ENCODE measurements around the gene FRMD4A. TPM values are rescaled to one million over a fixed set of nuclear protein-coding genes. Genes with fewer than 3 reads are reported as not detected.

FRMD4A gene
- total and polyA plus RNA-seq, 10 of the 15 experiments (the other 5 are each of a cell fraction or from before 2014, with no cell fraction given): 17.8 to 75.2 (median 39.1) TPM

- TF ChIP-seq ZBED1 (IDR thresholded peaks at IDR 0.05; ENCODE audit: borderline replicate concordance): no peak
- no peak for TF ChIP-seq ZBTB33 (IDR thresholded peaks at IDR 0.05)
- no peak for TF ChIP-seq SUZ12 (IDR thresholded peaks at IDR 0.05; ENCODE audit: unreplicated experiment)
Measured at GRCh38 chr10:13665516-13666262, 665.0 kb downstream of the FRMD4A start (continued).

GRCh38 chr10:13661256-13661655, 669.5 kb downstream of the FRMD4A start:
- ATAC-seq: no peak
- Histone ChIP-seq H4K20me1 (ENCODE audit: control insufficient read depth, insufficient read depth) (no peaks in the 10 kb centered on the region), H3K36me3 (ENCODE audit: control insufficient read depth in 2 of 2, insufficient read depth in 2 of 2, low read length in 1 of 2) (peaks cover 22 to 24% of the 10 kb centered on the region in 2 experiments), H3K27me3 (replicated peaks in 1 of 2; ENCODE audit: control insufficient read depth in 2 of 2, insufficient read depth in 2 of 2, low read length in 1 of 2) (no peaks in the 10 kb centered on the region), H3K27ac (ENCODE audit: control insufficient read depth, insufficient read depth) (no peak overlapping the region), H3K9ac (ENCODE audit: control insufficient read depth, insufficient read depth, low read length) (no peak overlapping the region), H3K4me2 (ENCODE audit: control insufficient read depth, insufficient read depth) (no peak overlapping the region), H3K79me2 (ENCODE audit: control insufficient read depth, insufficient read depth, low read length) (no peaks in the 10 kb centered on the region), H2AFZ (ENCODE audit: control insufficient read depth, low read depth, low read length) (no peak overlapping the region), H3K4me3 (no peak overlapping the region), H3K4me1 (ENCODE audit: control insufficient read depth, insufficient read depth, low read length) (peaks cover 8% of the 10 kb centered on the region), H3K9me3 (replicated peaks; ENCODE audit: control insufficient read depth, insufficient read depth, low read length) (no peaks in the 10 kb centered on the region)
- BruUV-seq (replicated peaks): no TSS peak
- in situ Hi-C loops (cut with MboI) (no loop called here), intact Hi-C loops (cut with micrococcal nuclease; ENCODE audit: unreplicated experiment) (loop anchor here (5.0 kb wide), 1 partner anchor 96 kb away; no protein-coding TSS in a partner anchor)
- ChIA-PET POLR2A (no interaction called here), RAD21 (ENCODE audit: unreplicated experiment) (interaction anchor here (1.3 kb wide), 1 partner anchor 115 kb away, joined by 4 read pairs; no protein-coding TSS in a partner anchor), CTCF (interaction anchor here (0.8 to 3.2 kb wide), 4 partner anchors 12 to 115 kb away, joined by 3 to 31 read pairs (median 6); no protein-coding TSS in a partner anchor), SMC1A (ENCODE audit: uncharacterized antibody, unreplicated experiment) (interaction anchor here (0.6 to 3.0 kb wide), 7 partner anchors 8 to 455 kb away, joined by 3 to 24 read pairs (median 3); no protein-coding TSS in a partner anchor)
- no peak for DNase-seq (ENCODE audit: low read depth, low spot score)
- WGBS (ENCODE audit: insufficient coverage, insufficient replicate concordance, low lambda C conversion rate, missing lambda C conversion rate): 85% methylated on average over 8 of the region's 8 CpGs
- FAIRE-seq: no peak
- no peak for TF ChIP-seq RELA (IDR thresholded peaks at IDR 0.05; ENCODE audit: borderline replicate concordance, partially characterized antibody)
- no peak for TF ChIP-seq EGR1 (IDR thresholded peaks at IDR 0.05; ENCODE audit: borderline replicate concordance in 1 of 2, low read depth in 2 of 2, low read length in 2 of 2)
- TF ChIP-seq CUX1 (IDR thresholded peaks at IDR 0.05; ENCODE audit: insufficient replicate concordance, low read depth, low read length): no peak
- TF ChIP-seq DPF2 (IDR thresholded peaks at IDR 0.05): no peak
- TF ChIP-seq USF1 (IDR thresholded peaks at IDR 0.05; ENCODE audit: borderline replicate concordance, extremely low read length, insufficient read depth, low read depth, low read length): no peak
- no peak for TF ChIP-seq ZNF622 (IDR thresholded peaks at IDR 0.05)

All from GM12878 (cell line).